HEK293 (cell line): ENCODE results near the gene WDR82.

ENCODE experiments used
- ZNF138 ChIP-seq: fragments of 450-650 bp; formaldehyde crosslinking; IDR thresholded peaks from 2 replicates; pipeline ENCODE4 v1.5.1; 2016; ENCODE audit warnings: missing biosample characterization, missing genetic modification characterization, borderline replicate concordance
- ZNF214 ChIP-seq: fragments of 450-650 bp; formaldehyde crosslinking; IDR thresholded peaks from 2 replicates; pipeline ENCODE4 v1.5.1; 2017; ENCODE audit warnings: missing biosample characterization, mild to moderate bottlenecking, missing genetic modification characterization, borderline replicate concordance
- TF ChIP-seq, protein P1 (sequence below): fragments of 450-650 bp; formaldehyde crosslinking; IDR thresholded peaks from 2 replicates; pipeline ENCODE4 v1.5.1; 2016; ENCODE audit warnings: missing biosample characterization, missing genetic modification characterization, low read depth

DNA sequence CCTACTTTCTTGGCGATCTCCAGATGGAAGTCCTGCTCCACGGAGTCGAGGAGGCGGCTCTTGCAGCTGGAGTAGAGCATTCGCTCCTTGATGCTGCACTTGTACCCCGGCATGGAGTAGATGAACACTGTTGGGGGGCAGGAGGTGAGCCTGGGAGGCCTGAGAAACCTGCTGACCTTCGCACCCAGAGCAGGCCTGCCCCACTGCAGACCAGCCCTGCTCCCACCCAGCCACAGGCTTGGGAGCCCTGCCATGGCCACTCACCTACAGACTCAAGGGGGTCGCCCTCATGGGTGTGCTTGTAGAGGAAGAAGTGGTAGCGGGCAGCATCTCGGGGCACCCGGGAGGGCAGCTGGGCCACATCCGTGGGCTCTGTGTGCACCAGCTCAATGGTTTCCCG, 48.8 kb downstream of the WDR82 start:
- TF ChIP-seq, protein P1, sequence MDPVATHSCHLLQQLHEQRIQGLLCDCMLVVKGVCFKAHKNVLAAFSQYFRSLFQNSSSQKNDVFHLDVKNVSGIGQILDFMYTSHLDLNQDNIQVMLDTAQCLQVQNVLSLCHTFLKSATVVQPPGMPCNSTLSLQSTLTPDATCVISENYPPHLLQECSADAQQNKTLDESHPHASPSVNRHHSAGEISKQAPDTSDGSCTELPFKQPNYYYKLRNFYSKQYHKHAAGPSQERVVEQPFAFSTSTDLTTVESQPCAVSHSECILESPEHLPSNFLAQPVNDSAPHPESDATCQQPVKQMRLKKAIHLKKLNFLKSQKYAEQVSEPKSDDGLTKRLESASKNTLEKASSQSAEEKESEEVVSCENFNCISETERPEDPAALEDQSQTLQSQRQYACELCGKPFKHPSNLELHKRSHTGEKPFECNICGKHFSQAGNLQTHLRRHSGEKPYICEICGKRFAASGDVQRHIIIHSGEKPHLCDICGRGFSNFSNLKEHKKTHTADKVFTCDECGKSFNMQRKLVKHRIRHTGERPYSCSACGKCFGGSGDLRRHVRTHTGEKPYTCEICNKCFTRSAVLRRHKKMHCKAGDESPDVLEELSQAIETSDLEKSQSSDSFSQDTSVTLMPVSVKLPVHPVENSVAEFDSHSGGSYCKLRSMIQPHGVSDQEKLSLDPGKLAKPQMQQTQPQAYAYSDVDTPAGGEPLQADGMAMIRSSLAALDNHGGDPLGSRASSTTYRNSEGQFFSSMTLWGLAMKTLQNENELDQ (tag by site-specific recombination), result no peak
- TF ChIP-seq ZNF138 (tag by site-specific recombination) (no peak), ZNF214 (tag by site-specific recombination) (no peak)
